ENCODE measurements around the gene STK11. TPM values are rescaled to one million over a fixed set of nuclear protein-coding genes. Genes with fewer than 3 reads are reported as not detected.
A peak's percentile ranks its signal among the peaks of the same experiment; 100 is the strongest.

STK11 gene
- polyA plus RNA-seq, 1 of the 3 experiments (the other 2 are of a cell fraction) = 55.5 TPM

- peaks cover 0 to 2% of the 10 kb centered on the region in 2 experiments for H3K36me3 ChIP-seq (replicated peaks in 1 of 2; ENCODE audit: control insufficient read depth in 1 of 2, insufficient read depth in 2 of 2, low read length in 1 of 2)
- H3K27ac ChIP-seq (ENCODE audit: low read depth in 2 of 2, low read length in 1 of 2) = peak overlapping the region; percentile 57 to 69; a peak in 2 of 4 replicates
- H3K27me3 ChIP-seq (ENCODE audit: insufficient read depth) = no peaks in the 10 kb centered on the region
- peak overlapping the region in 1 of 2 experiments; percentile 26; a peak in 1 of 4 replicates for H3K4me3 ChIP-seq (ENCODE audit: low read depth in 2 of 2, low read length in 1 of 2)
- peaks cover 75% of the 10 kb centered on the region for H3K79me2 ChIP-seq (ENCODE audit: insufficient read depth)
- TF ChIP-seq SMC3 (IDR thresholded peaks at IDR 0.05; ENCODE audit: low read depth, low read length) = no peak
- no peak for TF ChIP-seq FOXJ3 (CRISPR knock-in tag; IDR thresholded peaks at IDR 0.05)
- TF ChIP-seq YY1 (IDR thresholded peaks at IDR 0.05; ENCODE audit: low read depth) = no peak
- no peak for TF ChIP-seq RCOR1 (IDR thresholded peaks at IDR 0.05; ENCODE audit: low read length)
- TF ChIP-seq PBX3 (IDR thresholded peaks at IDR 0.05) = no peak
- TF ChIP-seq MAX (IDR thresholded peaks at IDR 0.05; ENCODE audit: low read depth) = no peak
- no peak for TF ChIP-seq FOSL2 (IDR thresholded peaks at IDR 0.05; ENCODE audit: borderline replicate concordance, low read depth)
- no peak for TF ChIP-seq CHD2 (IDR thresholded peaks at IDR 0.05; ENCODE audit: low read length, partially characterized antibody)
- no peak for TF ChIP-seq TCF12 (IDR thresholded peaks at IDR 0.05)
- peaks cover 19% of the 10 kb centered on the region for H4K20me1 ChIP-seq (ENCODE audit: insufficient read depth)
- DNase-seq = no peak
- CTCF ChIA-PET = interaction anchor here (1.0 kb wide), 1 partner anchor 59 kb away, joined by 6 read pairs; no protein-coding TSS in a partner anchor
- 89% methylated on average over 3 of the region's 15 CpGs for WGBS (ENCODE audit: low lambda C conversion rate)
- no peak overlapping the region for H2AFZ ChIP-seq (ENCODE audit: low read depth)
- POLR2A ChIA-PET = interaction anchor here (0.6 kb wide), 1 partner anchor 206 kb away, joined by 6 read pairs; no protein-coding TSS in a partner anchor
- H3K4me2 ChIP-seq = peak overlapping the region; percentile 99; the same call in 1 of the 2 replicates
- H3K4me1 ChIP-seq (ENCODE audit: control insufficient read depth in 1 of 2, insufficient read depth in 2 of 2, low read depth in 1 of 2, low read length in 1 of 2) = peaks cover 29 to 31% of the 10 kb centered on the region in 2 experiments; a peak in 3 of 4 replicates
- peak overlapping the region; percentile 87; the same call in 1 of the 2 replicates for H3K9ac ChIP-seq
- no peaks in the 10 kb centered on the region for H3K9me2 ChIP-seq
- peaks cover 15% of the 10 kb centered on the region for H3F3A ChIP-seq (replicated peaks; ENCODE audit: insufficient read depth)
- no peaks in the 10 kb centered on the region for H3K9me3 ChIP-seq
Observed at GRCh38 chr19:1171755-1172352, 33.7 kb upstream of the STK11 start.

- peak overlapping the region; percentile 99 for H3K4me2 ChIP-seq
- POLR2A ChIA-PET = no interaction called here
- CTCF ChIA-PET = no interaction called here
- peaks cover 70% of the 10 kb centered on the region for H3K79me2 ChIP-seq (ENCODE audit: insufficient read depth)
- peaks cover 11% of the 10 kb centered on the region; the same call in 1 of the 2 replicates for H4K20me1 ChIP-seq (ENCODE audit: insufficient read depth)
- peaks cover 15% of the 10 kb centered on the region for H3F3A ChIP-seq (replicated peaks; ENCODE audit: insufficient read depth)
- H3K27me3 ChIP-seq (ENCODE audit: insufficient read depth) = no peaks in the 10 kb centered on the region
- H3K36me3 ChIP-seq (replicated peaks in 1 of 2; ENCODE audit: control insufficient read depth in 1 of 2, insufficient read depth in 2 of 2, low read length in 1 of 2) = peaks cover 0 to 2% of the 10 kb centered on the region in 2 experiments
- no peaks in the 10 kb centered on the region for H3K9me3 ChIP-seq
- peak; percentile 64 for DNase-seq
- WGBS (ENCODE audit: low lambda C conversion rate) = 14% methylated on average over 18 of the region's 36 CpGs
- TF ChIP-seq MXI1 (IDR thresholded peaks at IDR 0.05; ENCODE audit: low read depth, low read length) (0 out of 2 replicates have a peak, but pooled peaks have one; percentile 23), NFIC (IDR thresholded peaks at IDR 0.05; ENCODE audit: borderline replicate concordance) (no peak)
- H3K4me3 ChIP-seq (ENCODE audit: low read depth in 2 of 2, low read length in 1 of 2) = peak overlapping the region; percentile 69 to 84
- H3K27ac ChIP-seq (ENCODE audit: low read depth in 2 of 2, low read length in 1 of 2) = peak overlapping the region; percentile 57 to 69
- peak overlapping the region; percentile 87 for H3K9ac ChIP-seq
- no peaks in the 10 kb centered on the region for H3K9me2 ChIP-seq
- peaks cover 29 to 38% of the 10 kb centered on the region in 2 experiments; a peak in 3 of 4 replicates for H3K4me1 ChIP-seq (ENCODE audit: control insufficient read depth in 1 of 2, insufficient read depth in 2 of 2, low read depth in 1 of 2, low read length in 1 of 2)
- H2AFZ ChIP-seq (ENCODE audit: low read depth) = no peak overlapping the region
Observed at GRCh38 chr19:1172353-1173158, 33.0 kb upstream of the STK11 start.

Data from SK-N-SH (cell line).